ENCODE results near the gene PDZD7. TPM values are rescaled to one million over a fixed set of nuclear protein-coding genes. Genes with fewer than 3 reads are reported as not detected.

The PDZD7 gene
- total and polyA plus RNA-seq, 2 of the 8 experiments (the other 6 are each of a cell fraction or from before 2014, with no cell fraction given): 0.88 to 1.6 TPM

- no peak for FAIRE-seq
- Histone ChIP-seq H3K79me1 (ENCODE audit: low read depth, low read length) (no peaks in the 10 kb centered on the region; the same call in none of the 2 replicates), H3K18ac (ENCODE audit: extremely low read depth, low read length) (no peak overlapping the region), H3K27me3 (replicated peaks in 1 of 4; ENCODE audit: control insufficient read depth in 3 of 4, extremely low read depth in 1 of 4, insufficient read depth in 3 of 4, low read length in 3 of 4) (no peaks in the 10 kb centered on the region), H3K4ac (replicated peaks; ENCODE audit: insufficient read length, low read depth, low read length) (no peak overlapping the region), H2BK12ac (ENCODE audit: low read depth, low read length) (no peak overlapping the region), H4K8ac (ENCODE audit: extremely low read depth, insufficient read depth, low read length) (no peak overlapping the region), H3K4me2 (ENCODE audit: insufficient read depth in 1 of 2, low read depth in 2 of 2, low read length in 2 of 2) (no peak overlapping the region), H3K9ac (replicated peaks in 1 of 4; ENCODE audit: extremely low read depth in 1 of 4, low read depth in 3 of 4, low read length in 3 of 4) (no peak overlapping the region), H4K20me1 (replicated peaks in 1 of 2; ENCODE audit: control insufficient read depth in 1 of 2, insufficient read depth in 2 of 2, low read length in 2 of 2) (peaks cover 7 to 12% of the 10 kb centered on the region in 2 experiments), H4K5ac (ENCODE audit: insufficient read length, low read depth, low read length) (no peak overlapping the region), H3K23ac (ENCODE audit: insufficient read length) (no peak overlapping the region), H3K79me2 (ENCODE audit: control insufficient read depth in 1 of 2, insufficient read depth in 2 of 2, low read length in 2 of 2) (peaks cover 0 to 20% of the 10 kb centered on the region in 2 experiments; a peak in 2 of 4 replicates), H2BK120ac (replicated peaks; ENCODE audit: low read depth, low read length) (no peak overlapping the region), H2AK5ac (ENCODE audit: low read depth, low read length) (no peak overlapping the region), H2BK5ac (ENCODE audit: low read depth, low read length) (no peak overlapping the region), H3K14ac (ENCODE audit: insufficient read length) (no peak overlapping the region), H3K23me2 (ENCODE audit: low read depth, low read length) (peaks cover 14% of the 10 kb centered on the region), H4K91ac (replicated peaks; ENCODE audit: insufficient read length, low read length) (no peak overlapping the region), H3K27ac (ENCODE audit: low read depth, low read length) (no peak overlapping the region), H2BK15ac (ENCODE audit: low read length) (no peak overlapping the region), H3K4me3 (ENCODE audit: extremely low read depth in 1 of 4, insufficient read depth in 2 of 4, low read depth in 3 of 4, low read length in 4 of 4) (no peak overlapping the region), H2AFZ (ENCODE audit: low read length) (no peak overlapping the region), H3K9me3 (ENCODE audit: insufficient read depth in 2 of 2, low read depth in 1 of 2, low read length in 1 of 2) (no peaks in the 10 kb centered on the region), H3K36me3 (ENCODE audit: control insufficient read depth in 2 of 4, insufficient read depth in 4 of 4, low read length in 3 of 4) (peaks cover 18 to 38% (median 26%) of the 10 kb centered on the region in 4 experiments), H3K4me1 (replicated peaks in 1 of 4; ENCODE audit: control insufficient read depth in 3 of 4, insufficient read depth in 4 of 4, low read length in 3 of 4) (peaks cover 4 to 11% (median 7%) of the 10 kb centered on the region in 4 experiments), H3K56ac (replicated peaks; ENCODE audit: insufficient read length, low read depth, low read length) (no peak overlapping the region), H2BK20ac (ENCODE audit: low read length) (no peak overlapping the region)
- CTCF ChIA-PET (ENCODE audit: partially characterized antibody): interaction anchor here (0.6 to 26.8 kb wide), 7 partner anchors 12 to 156 kb away, joined by 3 to 464 read pairs (median 5); no protein-coding TSS in a partner anchor
- WGBS, 2 experiments (ENCODE audit: extremely low coverage in 1 of 2, insufficient coverage in 1 of 2, insufficient read length in 1 of 2, insufficient replicate concordance in 2 of 2, low coverage in 1 of 2, low lambda C conversion rate in 2 of 2, missing lambda C conversion rate in 1 of 2): 89% methylated on average over 6 of the region's 6 CpGs; no CpG with 5 or more reads in 1 of the 2 experiments
- POLR2A ChIA-PET (ENCODE audit: partially characterized antibody): interaction anchor here (3.0 to 12.6 kb wide), 3 partner anchors 14 to 22 kb away, joined by 10 to 143 read pairs (median 81); no protein-coding TSS in a partner anchor
- no peak for TF ChIP-seq MAFK (IDR thresholded peaks at IDR 0.05; ENCODE audit: low read depth, low read length)
- TF ChIP-seq SAP30 (IDR thresholded peaks at IDR 0.05; ENCODE audit: insufficient read depth, insufficient replicate concordance, low read length): no peak
- no peak for DNase-seq (ENCODE audit: low read depth in 1 of 2, low spot score in 2 of 2)
Observed at GRCh38 chr10:100995181-100995580, 35.7 kb downstream of the PDZD7 start.

Data from H1 (cell line).